Stimulated activated CD8-positive, alpha-beta memory T cell treated with anti-CD3 and anti-CD28 coated beads, Interleukin-7, amount 100 ng/mL, for 1 hour (primary cell): ENCODE results near the gene UQCC3.
A peak's percentile ranks its signal among the peaks of the same experiment; 100 is the strongest.
"Not testable (repeated sequence)": the region's sequence is repeated elsewhere in the genome, so short reads cannot be mapped to it uniquely, and the experiment has no call there.

Experiments
- DNase-seq, 2 donors: peaks; one replicate each; pipeline ENCODE4 v3.0.0-alpha.2; 2020; ENCODE audit warnings: low read depth in 2 of 2

Gene UQCC3

GRCh38 chr11:62702246-62702645 is 30.8 kb downstream of the UQCC3 start:
- DNase-seq, result no peak

- DNase-seq, result not testable (repeated sequence)
These were observed 32.4 kb downstream of the UQCC3 start for GRCh38 chr11:62703921-62704320.

GRCh38 chr11:62705413-62705812 is 33.9 kb downstream of the UQCC3 start:
- DNase-seq, result no peak

- peak; percentile 90 to 94 for DNase-seq
These were observed 34.7 kb downstream of the UQCC3 start for GRCh38 chr11:62705880-62706849.

GRCh38 chr11:62706850-62707247 is 35.4 kb downstream of the UQCC3 start:
- no peak for DNase-seq

- no peak for DNase-seq
These were observed 35.9 kb downstream of the UQCC3 start, which contains the start of the genes BSCL2 and GNG3 for GRCh38 chr11:62707277-62707861. Gene BSCL2 (minus strand): TSS chr11:62707424. CDS start chr11:62707195, 229 bp downstream. Gene GNG3 (plus strand): TSS chr11:62707676. CDS start chr11:62708296, 620 bp downstream.

- DNase-seq, result no peak
These were observed 36.9 kb downstream of the UQCC3 start for GRCh38 chr11:62708392-62708791.

- no peak for DNase-seq
These were observed 37.3 kb downstream of the UQCC3 start for GRCh38 chr11:62708793-62709192.

GRCh38 chr11:62709247-62710000 is 38.0 kb downstream of the UQCC3 start:
- peak; percentile 90 to 92 for DNase-seq

- no peak for DNase-seq
These were observed 38.5 kb downstream of the UQCC3 start for GRCh38 chr11:62710001-62710345.

GRCh38 chr11:62712276-62712812 is 40.9 kb downstream of the UQCC3 start:
- no peak for DNase-seq

GRCh38 chr11:62712861-62713260 is 41.4 kb downstream of the UQCC3 start:
- DNase-seq, result no peak

GRCh38 chr11:62713343-62713742 is 41.9 kb downstream of the UQCC3 start:
- DNase-seq, result no peak

GRCh38 chr11:62715150-62716130 is 44.0 kb downstream of the UQCC3 start:
- no peak for DNase-seq

- no peak for DNase-seq
These were observed 44.7 kb downstream of the UQCC3 start for GRCh38 chr11:62716206-62716605.

GRCh38 chr11:62716816-62717215 is 45.3 kb downstream of the UQCC3 start:
- no peak for DNase-seq

GRCh38 chr11:62719302-62719978 is 48.0 kb downstream of the UQCC3 start:
- no peak for DNase-seq

GRCh38 chr11:62721994-62722393 is 50.5 kb downstream of the UQCC3 start:
- no peak for DNase-seq
